ENCODE results near the gene RIPPLY3.
A peak's percentile ranks its signal among the peaks of the same experiment; 100 is the strongest.
"Not testable (repeated sequence)": the region's sequence is repeated elsewhere in the genome, so short reads cannot be mapped to it uniquely, and the experiment has no call there.

The RIPPLY3 gene

DNA sequence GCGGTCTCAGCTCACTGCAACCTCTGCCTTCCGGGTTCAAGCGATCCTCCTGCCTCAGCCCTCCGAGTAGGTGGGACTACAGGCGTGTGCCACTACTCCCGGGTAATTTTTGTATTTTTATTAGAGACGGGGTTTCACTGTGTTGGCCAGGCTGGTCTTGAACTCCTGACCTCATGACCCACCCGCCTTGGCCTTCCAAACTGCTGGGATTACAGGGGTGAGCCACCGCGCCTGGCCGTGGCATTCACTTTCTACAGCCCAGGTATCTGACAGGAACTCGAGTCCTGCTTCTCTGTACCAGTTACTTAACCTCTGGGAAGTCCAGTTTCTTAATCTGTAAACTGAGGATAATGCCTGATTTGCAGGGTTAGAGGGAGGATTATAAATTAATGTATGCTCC is 3.7 kb upstream of the RIPPLY3 start:
- not testable (repeated sequence) for H2BK5ac ChIP-seq (ENCODE audit: low read length); H3K4me1 ChIP-seq (ENCODE audit: control insufficient read depth, low read depth, low read length); DNase-seq; H3K9ac ChIP-seq (ENCODE audit: low read length); H4K5ac ChIP-seq (ENCODE audit: low read length); H3K4me3 ChIP-seq (ENCODE audit: low read length); H3K18ac ChIP-seq (ENCODE audit: low read length); H3K27me3 ChIP-seq (ENCODE audit: insufficient read depth, low read length, poor library complexity); H3K23ac ChIP-seq (ENCODE audit: low read length); H3K4me2 ChIP-seq (ENCODE audit: low read length); H3K56ac ChIP-seq (ENCODE audit: low read length); H3K79me1 ChIP-seq (ENCODE audit: low read length); H2BK15ac ChIP-seq (replicated peaks; ENCODE audit: low read depth); H3K4ac ChIP-seq (ENCODE audit: low read depth, low read length); H2BK120ac ChIP-seq (ENCODE audit: low read depth, low read length); H3K27ac ChIP-seq (ENCODE audit: low read depth, low read length); H3K36me3 ChIP-seq (ENCODE audit: control insufficient read depth, insufficient read depth, low read length); H3K79me2 ChIP-seq (ENCODE audit: control insufficient read depth, insufficient read depth, low read length); H4K8ac ChIP-seq (ENCODE audit: low read depth, low read length); H2AK5ac ChIP-seq (ENCODE audit: low read length)
- no CpG with 5 or more reads among the region's 12 CpGs for WGBS (ENCODE audit: extremely low coverage, insufficient coverage, low lambda C conversion rate)

DNA sequence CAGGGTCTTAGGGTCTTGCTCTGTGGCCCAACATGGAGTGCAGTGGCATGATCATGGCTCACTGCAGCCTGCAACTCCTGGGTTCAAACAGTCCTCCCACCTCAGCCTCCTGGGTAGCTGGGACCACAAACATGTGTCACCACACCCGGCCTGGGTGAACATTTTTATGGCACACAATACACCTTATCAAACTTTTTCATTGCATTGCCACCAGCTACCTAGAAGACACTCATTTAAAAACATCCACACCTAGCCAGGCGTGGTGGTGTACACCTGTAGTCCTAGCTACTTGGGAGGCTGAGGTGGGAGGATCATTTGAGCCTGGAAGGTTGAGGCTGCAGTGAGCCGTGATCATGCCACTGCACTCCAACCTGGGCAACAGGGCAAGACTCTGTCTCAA is 2.6 kb upstream of the RIPPLY3 start:
- not testable (repeated sequence) for H2BK5ac ChIP-seq (ENCODE audit: low read length); H3K4ac ChIP-seq (ENCODE audit: low read depth, low read length); H4K8ac ChIP-seq (ENCODE audit: low read depth, low read length); H4K5ac ChIP-seq (ENCODE audit: low read length); H3K27me3 ChIP-seq (ENCODE audit: insufficient read depth, low read length, poor library complexity); H3K4me1 ChIP-seq (ENCODE audit: control insufficient read depth, low read depth, low read length); DNase-seq; H3K27ac ChIP-seq (ENCODE audit: low read depth, low read length); H3K23ac ChIP-seq (ENCODE audit: low read length); H3K79me2 ChIP-seq (ENCODE audit: control insufficient read depth, insufficient read depth, low read length); H2BK15ac ChIP-seq (replicated peaks; ENCODE audit: low read depth); H2BK120ac ChIP-seq (ENCODE audit: low read depth, low read length); H3K4me3 ChIP-seq (ENCODE audit: low read length); H3K9ac ChIP-seq (ENCODE audit: low read length); H3K18ac ChIP-seq (ENCODE audit: low read length); H3K36me3 ChIP-seq (ENCODE audit: control insufficient read depth, insufficient read depth, low read length); H3K4me2 ChIP-seq (ENCODE audit: low read length); H2AK5ac ChIP-seq (ENCODE audit: low read length); H3K79me1 ChIP-seq (ENCODE audit: low read length); H3K56ac ChIP-seq (ENCODE audit: low read length)
- no CpG with 5 or more reads among the region's 3 CpGs for whole genome bisulfite sequencing (ENCODE audit: extremely low coverage, insufficient coverage, low lambda C conversion rate)

DNA sequence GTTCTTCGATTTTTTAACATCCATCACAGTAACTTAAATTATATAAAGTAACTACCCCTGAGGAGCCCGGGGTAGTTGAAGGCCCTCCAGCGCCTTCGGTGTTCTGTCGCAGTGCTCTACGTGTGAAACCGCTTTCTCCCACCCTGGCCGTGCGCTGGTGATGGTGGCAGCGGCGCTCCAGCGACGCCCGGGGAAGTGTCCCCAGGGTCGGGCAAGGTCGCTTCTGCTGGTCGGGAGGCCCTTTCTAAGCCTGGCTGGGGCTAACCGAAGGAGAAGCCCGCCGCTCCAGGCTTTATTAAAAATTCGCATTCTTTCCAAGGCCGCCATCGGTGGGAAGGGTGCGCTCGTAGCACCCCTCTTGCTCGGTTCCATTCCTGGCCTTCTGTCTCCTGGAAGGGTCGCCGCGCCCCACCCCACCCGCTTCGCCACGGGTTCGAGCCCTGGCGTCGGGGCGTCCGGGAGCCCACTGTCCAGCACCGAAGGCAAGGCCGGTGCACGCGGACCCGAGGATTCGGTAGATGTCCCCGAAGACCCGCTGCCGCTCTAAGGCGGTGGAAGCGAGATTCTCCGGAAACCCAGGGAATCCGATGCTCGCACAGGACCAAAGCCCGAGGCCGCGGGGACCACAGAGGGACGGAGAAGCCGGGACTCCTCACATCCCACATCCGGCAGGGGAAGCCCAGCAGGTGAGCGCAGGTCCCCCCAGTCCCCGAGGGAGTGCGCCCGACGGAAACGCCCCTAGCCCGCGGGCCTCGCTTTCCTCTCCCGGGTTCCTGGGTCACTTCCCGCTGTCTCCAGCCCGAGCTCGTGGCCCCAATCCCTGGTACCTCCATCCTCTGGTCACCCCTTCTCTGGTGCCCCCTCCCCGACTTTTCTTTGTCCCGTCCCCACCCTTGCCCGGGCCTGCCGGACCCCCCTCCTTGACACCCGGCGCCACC is 685 bp upstream of the RIPPLY3 start:
- Histone ChIP-seq H3K4me3 (ENCODE audit: low read length) (peak overlapping the region; percentile 30), H2BK15ac (replicated peaks; ENCODE audit: low read depth) (no peak overlapping the region), H2BK5ac (ENCODE audit: low read length) (no peak overlapping the region), H4K8ac (ENCODE audit: low read depth, low read length) (no peak overlapping the region), H3K4me2 (ENCODE audit: low read length) (peak overlapping the region; percentile 89), H4K5ac (ENCODE audit: low read length) (no peak overlapping the region), H2AK5ac (ENCODE audit: low read length) (no peak overlapping the region), H3K4me1 (ENCODE audit: control insufficient read depth, low read depth, low read length) (no peaks in the 10 kb centered on the region), H3K27ac (ENCODE audit: low read depth, low read length) (no peak overlapping the region), H3K4ac (ENCODE audit: low read depth, low read length) (peak overlapping the region; percentile 27), H3K79me2 (ENCODE audit: control insufficient read depth, insufficient read depth, low read length) (no peaks in the 10 kb centered on the region), H3K36me3 (ENCODE audit: control insufficient read depth, insufficient read depth, low read length) (no peaks in the 10 kb centered on the region), H3K18ac (ENCODE audit: low read length) (peak overlapping the region; percentile 71), H2BK120ac (ENCODE audit: low read depth, low read length) (no peak overlapping the region), H3K79me1 (ENCODE audit: low read length) (no peaks in the 10 kb centered on the region), H3K9ac (ENCODE audit: low read length) (peak overlapping the region; percentile 39), H3K56ac (ENCODE audit: low read length) (peak overlapping the region; percentile 64), H3K27me3 (ENCODE audit: insufficient read depth, low read length, poor library complexity) (peaks cover 5% of the 10 kb centered on the region), H3K23ac (ENCODE audit: low read length) (no peak overlapping the region)
- peak; percentile 33 for DNase-seq
- whole genome bisulfite sequencing (ENCODE audit: extremely low coverage, insufficient coverage, low lambda C conversion rate): no CpG with 5 or more reads among the region's 76 CpGs

DNA sequence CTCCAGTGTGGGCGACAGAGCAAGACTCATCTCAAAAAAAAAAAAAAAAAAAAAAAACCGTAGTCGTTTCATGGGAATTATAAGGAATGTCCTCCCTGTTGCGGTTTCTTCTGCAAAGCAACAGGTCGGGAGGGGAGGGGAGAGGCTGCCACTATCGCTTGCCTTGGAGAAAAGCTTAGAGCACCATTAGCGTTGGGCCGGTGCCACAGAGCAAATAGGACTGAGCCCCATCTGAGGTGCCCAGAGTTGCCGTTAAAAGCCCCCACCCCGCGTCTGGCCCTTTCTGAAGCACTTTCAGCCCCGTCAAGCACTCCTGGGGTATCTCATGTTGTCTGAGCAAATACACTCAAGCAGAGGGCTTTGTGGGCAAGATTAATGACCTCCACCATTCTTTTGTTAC is 2.2 kb downstream of the RIPPLY3 start:
- Histone ChIP-seq H3K36me3 (ENCODE audit: control insufficient read depth, insufficient read depth, low read length) (no peaks in the 10 kb centered on the region), H3K79me1 (ENCODE audit: low read length) (no peaks in the 10 kb centered on the region), H3K18ac (ENCODE audit: low read length) (no peak overlapping the region), H2BK120ac (ENCODE audit: low read depth, low read length) (no peak overlapping the region), H2BK5ac (ENCODE audit: low read length) (no peak overlapping the region), H3K56ac (ENCODE audit: low read length) (no peak overlapping the region), H4K8ac (ENCODE audit: low read depth, low read length) (no peak overlapping the region), H3K4me2 (ENCODE audit: low read length) (no peak overlapping the region), H3K4me1 (ENCODE audit: control insufficient read depth, low read depth, low read length) (no peaks in the 10 kb centered on the region), H2AK5ac (ENCODE audit: low read length) (no peak overlapping the region), H3K23ac (ENCODE audit: low read length) (no peak overlapping the region), H3K9ac (ENCODE audit: low read length) (no peak overlapping the region), H3K27ac (ENCODE audit: low read depth, low read length) (no peak overlapping the region), H3K79me2 (ENCODE audit: control insufficient read depth, insufficient read depth, low read length) (no peaks in the 10 kb centered on the region), H3K27me3 (ENCODE audit: insufficient read depth, low read length, poor library complexity) (peaks cover 5% of the 10 kb centered on the region), H3K4ac (ENCODE audit: low read depth, low read length) (no peak overlapping the region), H2BK15ac (replicated peaks; ENCODE audit: low read depth) (no peak overlapping the region), H3K4me3 (ENCODE audit: low read length) (no peak overlapping the region), H4K5ac (ENCODE audit: low read length) (no peak overlapping the region)
- no peak for DNase-seq
- WGBS (ENCODE audit: extremely low coverage, insufficient coverage, low lambda C conversion rate): no CpG with 5 or more reads among the region's 12 CpGs

DNA sequence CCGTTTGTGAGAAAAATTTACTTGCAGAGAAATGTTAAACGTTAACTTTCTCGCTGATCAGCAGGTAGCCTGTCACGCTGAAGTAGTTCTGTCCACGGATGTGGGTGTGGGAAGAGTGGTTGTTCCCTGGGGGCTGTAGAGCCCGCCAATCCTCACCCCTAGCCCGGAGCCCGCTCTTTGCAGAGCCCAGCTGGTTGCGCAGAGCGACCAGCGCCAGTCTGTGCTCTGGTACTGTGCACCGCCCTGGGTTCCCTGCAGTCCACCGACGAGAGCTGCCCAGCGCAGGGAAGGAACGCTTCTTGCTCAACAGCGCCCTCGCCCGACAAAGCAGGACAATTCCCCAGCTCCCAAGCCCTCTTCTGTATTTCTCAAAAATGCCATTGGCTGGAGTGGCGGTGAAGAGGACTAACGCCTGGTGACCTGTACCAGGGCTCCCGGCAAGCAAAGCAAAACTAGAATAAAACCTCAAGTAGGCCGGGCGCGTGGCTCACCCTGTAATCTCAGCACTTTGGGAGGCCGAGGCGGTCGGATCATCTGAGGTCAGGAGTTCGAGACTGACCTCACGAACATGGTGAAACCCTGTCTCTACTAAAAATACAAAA is 3.3 kb downstream of the RIPPLY3 start:
- H2AK5ac ChIP-seq (ENCODE audit: low read length): no peak overlapping the region
- no peak overlapping the region for H3K23ac ChIP-seq (ENCODE audit: low read length)
- no peak overlapping the region for H4K5ac ChIP-seq (ENCODE audit: low read length)
- H2BK5ac ChIP-seq (ENCODE audit: low read length): no peak overlapping the region
- no peaks in the 10 kb centered on the region for H3K79me2 ChIP-seq (ENCODE audit: control insufficient read depth, insufficient read depth, low read length)
- H3K56ac ChIP-seq (ENCODE audit: low read length): peak overlapping the region; percentile 62
- no peak overlapping the region for H3K4me3 ChIP-seq (ENCODE audit: low read length)
- no peaks in the 10 kb centered on the region for H3K4me1 ChIP-seq (ENCODE audit: control insufficient read depth, low read depth, low read length)
- peak overlapping the region; percentile 28 for H3K4me2 ChIP-seq (ENCODE audit: low read length)
- H3K79me1 ChIP-seq (ENCODE audit: low read length): no peaks in the 10 kb centered on the region
- peaks cover 5% of the 10 kb centered on the region for H3K27me3 ChIP-seq (ENCODE audit: insufficient read depth, low read length, poor library complexity)
- no peak overlapping the region for H3K4ac ChIP-seq (ENCODE audit: low read depth, low read length)
- H3K27ac ChIP-seq (ENCODE audit: low read depth, low read length): no peak overlapping the region
- H3K9ac ChIP-seq (ENCODE audit: low read length): peak overlapping the region; percentile 14
- H3K36me3 ChIP-seq (ENCODE audit: control insufficient read depth, insufficient read depth, low read length): no peaks in the 10 kb centered on the region
- H3K18ac ChIP-seq (ENCODE audit: low read length): no peak overlapping the region
- WGBS (ENCODE audit: extremely low coverage, insufficient coverage, low lambda C conversion rate): no CpG with 5 or more reads among the region's 30 CpGs
- no peak overlapping the region for H4K8ac ChIP-seq (ENCODE audit: low read depth, low read length)
- H2BK120ac ChIP-seq (ENCODE audit: low read depth, low read length): no peak overlapping the region
- no peak overlapping the region for H2BK15ac ChIP-seq (replicated peaks; ENCODE audit: low read depth)
- DNase-seq: peak; percentile 93

Data from mesendoderm (in vitro differentiated cells).